ENCODE measurements around the gene KLHDC7B. TPM values are rescaled to one million over a fixed set of nuclear protein-coding genes. Genes with fewer than 3 reads are reported as not detected.
A peak's percentile ranks its signal among the peaks of the same experiment; 100 is the strongest.

KLHDC7B gene
- total and polyA plus RNA-seq, 2 experiments from 2014 or later: 0.75 to 1.7 TPM

GRCh38 chr22:50505776-50506610, 39.7 kb upstream of the KLHDC7B start:
- H3K9me2 ChIP-seq (replicated peaks; ENCODE audit: insufficient read depth): no peaks in the 10 kb centered on the region
- H3K36me3 ChIP-seq (replicated peaks; ENCODE audit: insufficient read depth, low read depth): no peaks in the 10 kb centered on the region
- H3K4me1 ChIP-seq (ENCODE audit: insufficient read depth): peaks cover 14% of the 10 kb centered on the region
- H3K4me2 ChIP-seq: peak overlapping the region; percentile 96
- no peak overlapping the region for H3K27ac ChIP-seq
- H4K20me1 ChIP-seq (ENCODE audit: insufficient read depth, poor library complexity, severe bottlenecking): no peaks in the 10 kb centered on the region
- peaks cover 41% of the 10 kb centered on the region for H3K79me2 ChIP-seq
- no peaks in the 10 kb centered on the region for H3K9me3 ChIP-seq (ENCODE audit: low read depth)
- no peak overlapping the region for H2AFZ ChIP-seq
- no peaks in the 10 kb centered on the region for H3K27me3 ChIP-seq
- TF ChIP-seq EZH2 (IDR thresholded peaks at IDR 0.05; ENCODE audit: borderline replicate concordance) (no peak), CTCF (IDR thresholded peaks at IDR 0.05; ENCODE audit: poor library complexity) (no peak), EZH2phosphoT487 (IDR thresholded peaks at IDR 0.05; ENCODE audit: low read depth, severe bottlenecking, unreplicated experiment) (no peak)
- peak; percentile 7 for DNase-seq (ENCODE audit: low spot score)
- WGBS (ENCODE audit: low lambda C conversion rate, missing lambda C conversion rate): 95% methylated on average over 35 of the region's 41 CpGs
- H3K4me3 ChIP-seq: no peak overlapping the region

DNA sequence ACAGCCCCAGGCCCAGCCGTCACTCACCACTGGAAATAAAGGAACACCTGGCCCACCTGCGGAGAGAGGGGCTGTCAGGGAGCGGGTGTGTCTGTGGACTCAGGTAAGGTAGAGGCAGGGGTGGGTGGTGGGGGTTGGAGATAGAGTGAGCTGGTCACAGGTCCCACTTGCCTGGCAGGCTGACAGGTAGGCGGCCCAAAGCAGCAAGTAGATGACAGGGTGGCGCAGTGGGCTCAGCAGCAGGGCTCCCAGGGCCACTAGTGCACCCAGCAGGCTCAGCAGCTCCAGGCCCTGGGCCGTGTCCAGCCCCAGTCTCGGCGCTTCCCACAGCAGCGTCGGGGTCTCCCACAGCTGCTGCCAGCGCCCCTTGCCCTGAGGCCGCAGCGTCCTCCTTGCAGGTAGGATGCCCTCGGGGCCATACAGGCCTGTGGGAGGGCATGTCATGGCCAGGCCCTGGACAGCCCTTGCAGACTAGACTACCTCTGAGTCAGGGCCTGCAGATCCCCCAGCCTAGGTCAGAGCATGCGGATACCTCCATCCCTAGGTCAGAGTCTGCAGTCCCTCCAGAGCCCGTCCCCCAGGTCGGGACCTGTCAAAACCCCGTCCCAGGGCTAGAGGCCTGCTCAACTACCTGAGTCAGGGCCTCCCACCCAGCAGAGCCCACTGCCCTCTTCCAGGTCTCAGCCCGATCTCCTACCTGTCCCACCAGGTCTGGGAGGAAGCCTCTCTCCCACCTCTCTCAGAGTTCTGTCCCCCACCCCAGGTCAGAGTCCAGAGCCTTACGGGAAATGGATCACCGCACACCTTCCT, 38.9 kb upstream of the KLHDC7B start:
- peak overlapping the region; percentile 96 for H3K4me2 ChIP-seq
- H3K27me3 ChIP-seq: no peaks in the 10 kb centered on the region
- H3K36me3 ChIP-seq (replicated peaks; ENCODE audit: insufficient read depth, low read depth): no peaks in the 10 kb centered on the region
- H3K79me2 ChIP-seq: peaks cover 47% of the 10 kb centered on the region
- peak overlapping the region; percentile 100 for H2AFZ ChIP-seq
- no peaks in the 10 kb centered on the region for H4K20me1 ChIP-seq (ENCODE audit: insufficient read depth, poor library complexity, severe bottlenecking)
- no peaks in the 10 kb centered on the region for H3K9me3 ChIP-seq (ENCODE audit: low read depth)
- TF ChIP-seq EZH2phosphoT487 (IDR thresholded peaks at IDR 0.05; ENCODE audit: low read depth, severe bottlenecking, unreplicated experiment): no peak
- TF ChIP-seq CTCF (IDR thresholded peaks at IDR 0.05; ENCODE audit: poor library complexity): no peak
- no peak for TF ChIP-seq EZH2 (IDR thresholded peaks at IDR 0.05; ENCODE audit: borderline replicate concordance)
- no peaks in the 10 kb centered on the region for H3K9me2 ChIP-seq (replicated peaks; ENCODE audit: insufficient read depth)
- H3K4me1 ChIP-seq (ENCODE audit: insufficient read depth): peaks cover 14% of the 10 kb centered on the region
- 45% methylated on average over 21 of the region's 21 CpGs for WGBS (ENCODE audit: low lambda C conversion rate, missing lambda C conversion rate)
- peak overlapping the region; percentile 99 for H3K4me3 ChIP-seq
- H3K27ac ChIP-seq: peak overlapping the region; percentile 90
- peak; percentile 34 for DNase-seq (ENCODE audit: low spot score)

GRCh38 chr22:50507421-50507990, 38.2 kb upstream of the KLHDC7B start, which contains the start of gene LMF2:
Gene LMF2, minus strand, starts transcription at chr22:50507702. Its CDS starts 27 bp downstream, at chr22:50507675.
- peaks cover 54% of the 10 kb centered on the region for H3K79me2 ChIP-seq

More at GRCh38 chr22:50507421-50507990, 38.2 kb upstream of the KLHDC7B start, which contains the start of gene LMF2:
- Histone ChIP-seq H3K36me3 (replicated peaks; ENCODE audit: insufficient read depth, low read depth) (no peaks in the 10 kb centered on the region), H3K27ac (peak within 1 kb of the TSS; percentile 95), H3K9me2 (replicated peaks; ENCODE audit: insufficient read depth) (no peaks in the 10 kb centered on the region), H4K20me1 (ENCODE audit: insufficient read depth, poor library complexity, severe bottlenecking) (no peaks in the 10 kb centered on the region), H3K4me1 (ENCODE audit: insufficient read depth) (peaks cover 14% of the 10 kb centered on the region), H2AFZ (peak within 1 kb of the TSS; percentile 100), H3K9me3 (ENCODE audit: low read depth) (no peaks in the 10 kb centered on the region), H3K4me2 (peak within 1 kb of the TSS; percentile 96), H3K4me3 (peak within 1 kb of the TSS; percentile 99), H3K27me3 (no peaks in the 10 kb centered on the region)
- TF ChIP-seq EZH2phosphoT487 (IDR thresholded peaks at IDR 0.05; ENCODE audit: low read depth, severe bottlenecking, unreplicated experiment): no peak
- no peak for TF ChIP-seq CTCF (IDR thresholded peaks at IDR 0.05; ENCODE audit: poor library complexity)
- TF ChIP-seq EZH2 (IDR thresholded peaks at IDR 0.05; ENCODE audit: borderline replicate concordance): no peak
- DNase-seq (ENCODE audit: low spot score): no peak
- WGBS (ENCODE audit: low lambda C conversion rate, missing lambda C conversion rate): under 1% methylated on average over 24 of the region's 62 CpGs

Data from hepatocyte (in vitro differentiated cells).